AG10803 (cell line): Measurements from ENCODE around the gene PLPP7.

Experiments used
- DNase-seq: peaks from one replicate; pipeline ENCODE4 v3.0.0; 2010; ENCODE audit warnings: low read depth
- H3K4me3 ChIP-seq: 2 replicates; pipeline ENCODE4 v1.5.1; 2011; ENCODE audit warnings: mild to moderate bottlenecking, low read length, control low read depth
- TF ChIP-seq, protein P1 (sequence below): conservative IDR thresholded peaks from 2 replicates; pipeline ENCODE4 v1.5.1; 2011; ENCODE audit warnings: mild to moderate bottlenecking, low read length, control low read depth, inconsistent platforms

Gene PLPP7

DNA sequence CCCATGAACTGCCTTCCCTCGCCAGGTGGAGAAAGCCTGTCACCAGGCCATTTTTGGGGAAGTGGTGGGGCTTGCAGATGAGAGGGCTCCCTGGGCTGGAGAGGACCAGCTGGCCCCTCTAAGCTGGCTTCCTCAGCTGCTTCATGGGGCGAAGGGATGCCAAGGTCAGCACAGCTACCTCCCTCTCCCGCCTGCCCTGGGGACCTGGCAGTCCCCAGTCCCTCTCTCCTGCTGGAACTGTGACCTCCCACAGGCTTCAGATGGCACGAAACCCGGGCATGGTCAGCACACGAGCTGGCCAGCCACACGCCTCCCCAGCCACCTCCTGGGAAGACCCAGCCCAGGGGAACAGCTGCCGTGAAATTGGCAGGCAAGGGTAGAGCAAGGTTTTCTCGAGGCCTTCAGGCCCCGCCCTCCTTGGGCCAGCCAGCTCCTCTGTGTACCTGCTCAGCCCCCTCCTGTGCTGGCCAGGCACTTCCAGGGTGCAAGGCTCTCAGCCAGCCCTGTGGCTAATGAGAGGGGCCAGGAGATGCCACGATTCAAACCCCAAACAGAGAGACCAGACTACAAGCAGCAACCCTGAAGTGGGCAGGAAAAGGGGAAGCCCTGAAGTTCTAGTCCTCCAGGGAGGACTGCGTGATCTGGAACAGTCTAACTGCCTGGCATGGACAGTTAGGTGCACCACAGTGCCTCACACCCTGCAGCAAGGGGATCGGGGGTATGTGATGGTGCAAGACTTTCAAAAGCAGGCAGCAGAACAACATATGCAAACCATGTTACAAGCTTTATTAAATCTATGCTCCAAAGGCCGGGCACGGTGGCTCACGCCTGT lies 12.9 kb downstream of the PLPP7 start:
- no peak for DNase-seq
- H3K4me3 ChIP-seq: no peak overlapping the region
- TF ChIP-seq, protein P1, sequence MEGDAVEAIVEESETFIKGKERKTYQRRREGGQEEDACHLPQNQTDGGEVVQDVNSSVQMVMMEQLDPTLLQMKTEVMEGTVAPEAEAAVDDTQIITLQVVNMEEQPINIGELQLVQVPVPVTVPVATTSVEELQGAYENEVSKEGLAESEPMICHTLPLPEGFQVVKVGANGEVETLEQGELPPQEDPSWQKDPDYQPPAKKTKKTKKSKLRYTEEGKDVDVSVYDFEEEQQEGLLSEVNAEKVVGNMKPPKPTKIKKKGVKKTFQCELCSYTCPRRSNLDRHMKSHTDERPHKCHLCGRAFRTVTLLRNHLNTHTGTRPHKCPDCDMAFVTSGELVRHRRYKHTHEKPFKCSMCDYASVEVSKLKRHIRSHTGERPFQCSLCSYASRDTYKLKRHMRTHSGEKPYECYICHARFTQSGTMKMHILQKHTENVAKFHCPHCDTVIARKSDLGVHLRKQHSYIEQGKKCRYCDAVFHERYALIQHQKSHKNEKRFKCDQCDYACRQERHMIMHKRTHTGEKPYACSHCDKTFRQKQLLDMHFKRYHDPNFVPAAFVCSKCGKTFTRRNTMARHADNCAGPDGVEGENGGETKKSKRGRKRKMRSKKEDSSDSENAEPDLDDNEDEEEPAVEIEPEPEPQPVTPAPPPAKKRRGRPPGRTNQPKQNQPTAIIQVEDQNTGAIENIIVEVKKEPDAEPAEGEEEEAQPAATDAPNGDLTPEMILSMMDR: no peak

DNA sequence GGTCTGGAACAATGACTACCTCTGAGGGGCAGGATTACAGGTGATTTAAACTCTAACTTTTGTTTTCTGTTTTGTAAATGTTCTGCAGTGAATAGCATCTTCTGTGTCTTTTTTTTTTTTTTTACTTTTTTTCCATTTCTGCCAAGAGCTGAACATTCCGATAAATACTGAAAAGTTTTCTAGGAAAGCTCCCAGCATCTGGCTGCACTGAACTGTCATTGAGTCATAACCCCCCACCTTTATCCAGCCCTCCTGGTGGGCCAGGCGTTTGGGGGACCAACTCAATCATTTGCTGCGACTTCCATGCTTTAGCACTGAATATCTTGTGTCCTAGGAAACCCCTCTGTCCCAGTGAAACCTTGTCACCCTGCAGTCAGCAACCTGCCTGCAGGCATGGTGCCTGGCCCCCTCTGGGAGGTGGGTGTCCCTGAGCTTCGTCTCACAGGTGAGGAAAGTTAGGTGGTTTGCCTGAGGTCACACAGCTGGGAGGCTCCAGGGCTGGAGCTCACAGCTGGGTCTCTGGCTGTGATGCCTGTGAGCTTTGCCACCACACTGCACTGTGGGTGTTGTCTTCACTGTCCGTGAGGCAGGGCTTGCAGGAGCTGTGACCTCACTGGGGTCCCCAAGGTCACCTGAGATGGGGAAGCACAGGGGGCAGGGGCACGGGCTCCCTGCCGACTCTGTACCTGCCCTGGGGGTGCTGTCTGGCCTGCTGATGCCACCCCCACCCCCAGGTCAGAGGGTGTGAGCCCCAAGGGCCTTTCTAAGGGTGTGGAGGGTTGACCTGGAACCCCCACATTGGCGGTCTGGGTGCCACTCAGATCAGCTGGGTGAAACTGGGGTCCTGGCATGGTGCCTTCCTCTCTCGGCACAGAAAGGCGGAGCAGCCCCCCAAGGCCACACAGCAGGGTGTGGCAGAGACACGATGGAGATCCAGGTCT lies 14.1 kb downstream of the PLPP7 start:
- DNase-seq: no peak
- H3K4me3 ChIP-seq: no peak overlapping the region
- TF ChIP-seq, protein P1: no peak

DNA sequence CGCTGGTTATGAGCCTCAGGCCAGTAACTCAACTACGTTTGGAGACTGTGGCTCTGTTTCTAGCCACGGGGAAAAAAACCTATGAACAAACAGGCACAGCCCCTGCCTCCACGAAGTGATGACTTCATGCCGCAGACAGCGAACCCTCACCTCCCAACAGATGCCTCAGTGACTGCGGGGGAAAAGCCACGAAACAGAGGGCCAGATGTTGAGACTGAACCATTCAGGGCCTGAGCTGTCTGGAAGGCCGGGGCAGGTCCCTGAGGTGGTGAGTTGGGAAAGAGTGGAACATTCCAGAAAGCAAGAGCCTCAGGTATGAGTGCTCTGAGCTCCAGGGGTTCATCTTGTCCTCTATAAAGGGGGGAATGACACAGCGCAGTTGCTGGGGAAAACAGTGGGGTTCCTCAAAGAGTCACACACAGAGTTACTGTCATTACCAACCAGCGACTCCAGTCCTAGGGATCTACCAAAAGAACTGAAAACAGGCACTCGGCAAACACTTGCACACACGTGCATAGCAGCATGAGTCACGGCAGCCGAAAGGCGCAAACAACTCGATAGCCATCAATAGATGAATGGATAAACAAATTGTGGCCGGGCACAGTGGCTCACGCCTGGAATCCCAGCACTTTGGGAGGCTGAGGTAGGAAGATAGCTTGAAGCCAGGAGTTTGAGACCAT lies 15.3 kb downstream of the PLPP7 start:
- no peak overlapping the region for H3K4me3 ChIP-seq
- peak; percentile 20 for DNase-seq
- TF ChIP-seq, protein P1: no peak

DNA sequence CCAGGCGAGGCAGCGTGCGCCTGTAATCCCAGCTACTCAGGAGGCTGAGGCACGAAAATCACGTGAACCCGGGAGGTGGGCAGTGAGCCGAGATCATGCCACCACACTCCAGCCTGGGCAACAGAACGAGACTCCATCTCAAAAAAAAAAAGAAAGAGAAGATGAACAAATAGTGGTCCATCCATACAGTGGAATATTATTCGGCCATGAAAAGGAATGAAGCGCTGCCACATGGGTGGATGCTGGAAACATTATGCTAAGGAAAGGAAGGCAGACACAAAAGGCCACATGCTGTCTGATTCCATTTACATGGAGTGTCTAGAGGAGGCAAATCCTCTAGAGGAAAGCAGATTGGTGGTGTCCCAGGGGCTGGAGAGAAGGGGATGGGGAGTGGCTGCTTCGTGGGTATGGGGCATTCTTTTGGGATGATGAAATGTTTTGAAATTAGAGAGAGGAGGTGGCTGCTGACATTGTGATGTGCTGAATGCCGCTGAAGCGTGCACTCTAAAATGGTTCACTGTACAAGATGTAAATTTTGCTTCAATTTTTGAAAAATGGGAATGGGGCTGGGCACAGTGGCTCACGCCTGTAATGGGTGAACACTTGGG lies 17.0 kb downstream of the PLPP7 start:
- DNase-seq: peak; percentile 14
- H3K4me3 ChIP-seq: no peak overlapping the region
- TF ChIP-seq, protein P1: no peak

DNA sequence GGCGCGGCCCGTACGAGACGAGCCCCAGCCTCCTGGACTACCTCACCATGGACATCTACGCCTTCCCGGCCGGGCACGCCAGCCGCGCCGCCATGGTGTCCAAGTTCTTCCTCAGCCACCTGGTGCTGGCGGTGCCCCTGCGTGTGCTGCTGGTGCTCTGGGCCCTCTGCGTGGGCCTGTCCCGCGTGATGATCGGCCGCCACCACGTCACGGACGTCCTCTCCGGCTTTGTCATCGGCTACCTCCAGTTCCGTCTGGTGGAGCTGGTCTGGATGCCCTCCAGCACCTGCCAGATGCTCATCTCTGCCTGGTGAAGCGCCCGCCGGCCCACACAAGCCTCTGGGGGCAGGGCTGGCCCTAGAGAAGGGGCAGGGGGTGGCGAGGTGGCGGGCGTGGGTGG lies 18.5 kb downstream of the PLPP7 start:
- H3K4me3 ChIP-seq: no peak overlapping the region
- TF ChIP-seq, protein P1: no peak
- DNase-seq: no peak

DNA sequence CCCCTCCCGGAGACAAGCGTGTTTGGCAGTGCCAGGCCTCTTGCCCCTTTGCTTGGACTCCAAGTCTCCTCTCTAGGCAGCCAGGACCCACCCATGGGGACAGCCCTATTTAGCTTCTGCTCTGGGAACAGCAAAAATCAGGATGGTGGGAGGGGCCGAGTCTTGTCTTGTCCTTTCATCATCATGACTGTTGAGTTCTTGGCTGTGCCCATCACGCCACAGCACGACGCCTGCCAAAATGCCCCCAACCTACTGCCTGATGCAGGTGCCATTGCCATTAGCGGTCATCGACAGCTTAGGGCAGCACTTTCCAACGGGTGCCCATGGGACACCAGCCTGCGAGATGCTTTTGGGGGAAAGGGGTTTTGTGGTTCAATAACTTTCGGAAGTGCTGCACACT lies 18.9 kb downstream of the PLPP7 start:
- no peak for DNase-seq
- TF ChIP-seq, protein P1: no peak
- H3K4me3 ChIP-seq: no peak overlapping the region
